ENCODE data around the gene EEA1. TPM values are rescaled to one million over a fixed set of nuclear protein-coding genes. Genes with fewer than 3 reads are reported as not detected.

Gene EEA1
- total and polyA plus RNA-seq, 10 of the 15 experiments (the other 5 are each of a cell fraction or from before 2014, with no cell fraction given) = 5.5 to 40.3 (median 13.5) TPM

GRCh38 chr12:92733661-92734060 lies 195.4 kb downstream of the EEA1 start:
- ChIA-PET RAD21 (ENCODE audit: unreplicated experiment) (interaction anchor here (0.6 kb wide), 1 partner anchor 191 kb away, joined by 3 read pairs; no protein-coding TSS in a partner anchor), POLR2A (no interaction called here), SMC1A (ENCODE audit: uncharacterized antibody, unreplicated experiment) (interaction anchor here (0.7 to 1.2 kb wide), 2 partner anchors 24 to 49 kb away, joined by 3 to 4 read pairs; no protein-coding TSS in a partner anchor), CTCF (interaction anchor here (1.7 kb wide), 1 partner anchor 922 kb away, joined by 5 read pairs; no protein-coding TSS in a partner anchor)
- intact Hi-C loops (cut with micrococcal nuclease; ENCODE audit: unreplicated experiment) = no loop called here
- 59% methylated on average over 3 of the region's 3 CpGs for WGBS (ENCODE audit: insufficient coverage, insufficient replicate concordance, low lambda C conversion rate, missing lambda C conversion rate)
- no peaks in the 10 kb centered on the region for H3K9me3 ChIP-seq (replicated peaks; ENCODE audit: control insufficient read depth, insufficient read depth, low read length)
- H3K36me3 ChIP-seq (ENCODE audit: control insufficient read depth in 2 of 2, insufficient read depth in 2 of 2, low read length in 1 of 2) = no peaks in the 10 kb centered on the region
- no peaks in the 10 kb centered on the region for H3K79me2 ChIP-seq (ENCODE audit: control insufficient read depth, insufficient read depth, low read length)
- BruUV-seq (replicated peaks) = no TSS peak
- no peaks in the 10 kb centered on the region for H4K20me1 ChIP-seq (ENCODE audit: control insufficient read depth, insufficient read depth)
- no peak for ATAC-seq
- no peak overlapping the region for H3K4me3 ChIP-seq
- in situ Hi-C loops (cut with MboI) = no loop called here
- no peak for DNase-seq (ENCODE audit: low read depth, low spot score)
- no peaks in the 10 kb centered on the region for H3K4me1 ChIP-seq (ENCODE audit: control insufficient read depth, insufficient read depth, low read length)
- FAIRE-seq = no peak
- no peak overlapping the region for H3K9ac ChIP-seq (ENCODE audit: control insufficient read depth, insufficient read depth, low read length)
- no peak overlapping the region for H2AFZ ChIP-seq (ENCODE audit: control insufficient read depth, low read depth, low read length)
- TF ChIP-seq NRF1 (conservative IDR thresholded peaks at IDR 0.05; ENCODE audit: low read depth, low read length) = no peak
- no peak for TF ChIP-seq SUPT20H (IDR thresholded peaks at IDR 0.05; ENCODE audit: borderline replicate concordance, control insufficient read depth, low read depth, low read length)
- TF ChIP-seq, protein P1, sequence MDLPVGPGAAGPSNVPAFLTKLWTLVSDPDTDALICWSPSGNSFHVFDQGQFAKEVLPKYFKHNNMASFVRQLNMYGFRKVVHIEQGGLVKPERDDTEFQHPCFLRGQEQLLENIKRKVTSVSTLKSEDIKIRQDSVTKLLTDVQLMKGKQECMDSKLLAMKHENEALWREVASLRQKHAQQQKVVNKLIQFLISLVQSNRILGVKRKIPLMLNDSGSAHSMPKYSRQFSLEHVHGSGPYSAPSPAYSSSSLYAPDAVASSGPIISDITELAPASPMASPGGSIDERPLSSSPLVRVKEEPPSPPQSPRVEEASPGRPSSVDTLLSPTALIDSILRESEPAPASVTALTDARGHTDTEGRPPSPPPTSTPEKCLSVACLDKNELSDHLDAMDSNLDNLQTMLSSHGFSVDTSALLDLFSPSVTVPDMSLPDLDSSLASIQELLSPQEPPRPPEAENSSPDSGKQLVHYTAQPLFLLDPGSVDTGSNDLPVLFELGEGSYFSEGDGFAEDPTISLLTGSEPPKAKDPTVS (IDR thresholded peaks at IDR 0.05; ENCODE audit: low read depth, low read length) = no peak
- no peak for TF ChIP-seq LARP7 (IDR thresholded peaks at IDR 0.05)
- TF ChIP-seq TCF7 (IDR thresholded peaks at IDR 0.05; ENCODE audit: borderline replicate concordance) = no peak
- TF ChIP-seq MLLT1 (IDR thresholded peaks at IDR 0.05) = no peak
- TF ChIP-seq, protein P2, sequence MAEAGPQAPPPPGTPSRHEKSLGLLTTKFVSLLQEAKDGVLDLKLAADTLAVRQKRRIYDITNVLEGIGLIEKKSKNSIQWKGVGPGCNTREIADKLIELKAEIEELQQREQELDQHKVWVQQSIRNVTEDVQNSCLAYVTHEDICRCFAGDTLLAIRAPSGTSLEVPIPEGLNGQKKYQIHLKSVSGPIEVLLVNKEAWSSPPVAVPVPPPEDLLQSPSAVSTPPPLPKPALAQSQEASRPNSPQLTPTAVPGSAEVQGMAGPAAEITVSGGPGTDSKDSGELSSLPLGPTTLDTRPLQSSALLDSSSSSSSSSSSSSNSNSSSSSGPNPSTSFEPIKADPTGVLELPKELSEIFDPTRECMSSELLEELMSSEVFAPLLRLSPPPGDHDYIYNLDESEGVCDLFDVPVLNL (IDR thresholded peaks at IDR 0.05; ENCODE audit: low read depth, low read length) = no peak
- no peak for TF ChIP-seq SMAD5 (IDR thresholded peaks at IDR 0.05; ENCODE audit: low read depth)
- no peak for TF ChIP-seq YBX1 (IDR thresholded peaks at IDR 0.05)
- no peak for TF ChIP-seq REST (IDR thresholded peaks at IDR 0.05; ENCODE audit: low read depth, low read length)
- no peak for TF ChIP-seq ZNF384 (IDR thresholded peaks at IDR 0.05; ENCODE audit: borderline replicate concordance, low read depth, low read length)
- TF ChIP-seq DPF2 (IDR thresholded peaks at IDR 0.05) = no peak
- no peak overlapping the region for H3K27ac ChIP-seq (ENCODE audit: control insufficient read depth, insufficient read depth)
- no peaks in the 10 kb centered on the region for H3K27me3 ChIP-seq (replicated peaks in 1 of 2; ENCODE audit: control insufficient read depth in 2 of 2, insufficient read depth in 2 of 2, low read length in 1 of 2)
- H3K4me2 ChIP-seq (ENCODE audit: control insufficient read depth, insufficient read depth) = no peak overlapping the region
